H7 (cell line): Measurements from ENCODE around the gene PSG1. TPM values are rescaled to one million over a fixed set of nuclear protein-coding genes. Genes with fewer than 3 reads are reported as not detected.
"Not testable (repeated sequence)": the region's sequence is repeated elsewhere in the genome, so short reads cannot be mapped to it uniquely, and the experiment has no call there.

Source experiments
- DNase-seq: peaks from one replicate; pipeline ENCODE4 v3.0.0; 2012
- H3K27me3 ChIP-seq: 2 replicates; pipeline ENCODE4 v1.6.0; 2011; ENCODE audit warnings: mild to moderate bottlenecking, low read length; ENCODE audit not compliant: control insufficient read depth, insufficient read depth
- H3K36me3 ChIP-seq: replicated peaks from 2 replicates; pipeline ENCODE4 v1.5.1; 2011; ENCODE audit warnings: low read length; ENCODE audit not compliant: control insufficient read depth, insufficient read depth
- H3K4me3 ChIP-seq: 2 replicates; pipeline ENCODE4 v1.5.1; 2011; ENCODE audit warnings: low read depth, mild to moderate bottlenecking, control low read depth, low read length, moderate library complexity; ENCODE audit not compliant: insufficient read depth
- total RNA-seq: library from RNA; depleted of rRNA; stranded (reverse); fragments of >200 nt; shearing (Covaris generic); gene quantifications from 2 replicates; pipeline ENCODE4 v1.2.3, GENCODE V29; 2014

Gene PSG1
- total RNA-seq, 1 experiment from 2014 or later = not detected

GRCh38 chr19:42899674-42900073, 20.2 kb upstream of the PSG1 start:
- H3K36me3 ChIP-seq, H3K27me3 ChIP-seq, H3K4me3 ChIP-seq, DNase-seq: not testable (repeated sequence)

- DNase-seq, H3K4me3 ChIP-seq, H3K27me3 ChIP-seq, H3K36me3 ChIP-seq: not testable (repeated sequence)
These were observed 19.6 kb upstream of the PSG1 start for GRCh38 chr19:42899110-42899509.

- H3K4me3 ChIP-seq, H3K36me3 ChIP-seq, DNase-seq, H3K27me3 ChIP-seq: not testable (repeated sequence)
These were observed 19.1 kb upstream of the PSG1 start for GRCh38 chr19:42898656-42899055.

DNA sequence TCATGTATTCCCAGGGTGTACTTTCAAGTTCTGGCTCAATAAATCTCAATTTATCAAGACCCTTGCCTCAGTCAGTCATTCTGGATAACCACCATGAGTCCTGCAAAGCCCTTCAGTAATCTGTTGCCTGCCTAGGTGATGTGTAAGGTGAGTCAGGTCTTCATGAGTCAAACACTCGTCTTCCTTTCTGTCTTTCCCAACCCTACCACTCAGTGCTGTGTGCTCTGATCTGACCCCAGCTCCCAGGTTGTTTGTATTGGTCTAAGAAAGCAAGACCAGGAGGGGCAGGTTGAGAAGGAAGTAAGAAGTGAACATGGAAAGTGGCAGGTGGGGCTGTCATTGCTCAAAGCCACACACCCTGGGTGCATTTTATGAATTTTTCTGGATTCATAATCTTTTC, 18.2 kb upstream of the PSG1 start:
- H3K4me3 ChIP-seq, DNase-seq, H3K36me3 ChIP-seq, H3K27me3 ChIP-seq: not testable (repeated sequence)

DNA sequence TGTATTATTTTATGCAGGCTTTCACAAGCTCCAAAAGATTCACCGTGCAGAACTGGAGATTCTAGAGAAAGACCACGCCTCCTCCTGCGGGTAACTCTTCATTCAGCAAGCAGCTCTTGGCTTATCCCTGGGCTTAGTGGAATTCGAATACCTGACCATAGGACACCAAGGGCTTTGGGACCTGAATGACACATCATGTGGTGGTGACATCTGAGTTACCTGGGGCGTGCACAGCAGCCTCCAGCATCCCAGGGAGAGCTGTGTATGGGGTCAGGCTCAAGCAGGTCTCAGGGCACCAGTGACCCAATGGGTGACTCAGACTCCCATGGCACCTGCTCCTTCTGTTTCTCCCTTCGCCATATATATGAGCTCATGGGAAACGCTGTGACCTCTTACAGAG, 10.9 kb upstream of the PSG1 start:
- not testable (repeated sequence) for H3K36me3 ChIP-seq, DNase-seq

GRCh38 chr19:42887876-42888445, 8.4 kb upstream of the PSG1 start:
- H3K36me3 ChIP-seq, DNase-seq, H3K27me3 ChIP-seq, H3K4me3 ChIP-seq: not testable (repeated sequence)

More for the DNA sequence above, 10.9 kb upstream of the PSG1 start:
- not testable (repeated sequence) for H3K4me3 ChIP-seq, H3K27me3 ChIP-seq

GRCh38 chr19:42882730-42883129, 3.2 kb upstream of the PSG1 start:
- H3K27me3 ChIP-seq, DNase-seq, H3K36me3 ChIP-seq, H3K4me3 ChIP-seq: not testable (repeated sequence)

- H3K36me3 ChIP-seq, H3K27me3 ChIP-seq, DNase-seq, H3K4me3 ChIP-seq: not testable (repeated sequence)
These were observed 2.5 kb upstream of the PSG1 start for GRCh38 chr19:42882010-42882409.

DNA sequence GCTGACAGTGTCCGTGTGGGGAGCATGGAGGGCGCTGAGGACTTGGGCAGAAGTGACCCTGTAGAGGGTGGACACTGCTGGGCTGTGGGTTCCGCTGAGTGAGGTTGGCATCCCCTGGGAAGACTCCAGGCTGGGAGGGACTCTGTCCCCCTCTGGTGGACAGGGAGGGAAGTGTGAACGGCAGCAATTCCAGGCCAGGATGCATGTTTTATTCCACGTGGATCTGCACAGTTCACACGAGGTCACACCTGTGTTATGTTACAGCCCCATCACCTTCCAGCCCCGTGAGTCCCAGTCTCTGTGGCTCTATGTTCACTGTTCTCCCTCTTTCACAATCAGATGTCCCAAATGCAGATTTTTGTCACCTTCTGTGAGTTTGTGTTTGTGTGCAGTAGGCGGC, 1.8 kb upstream of the PSG1 start:
- not testable (repeated sequence) for H3K4me3 ChIP-seq, H3K36me3 ChIP-seq, DNase-seq, H3K27me3 ChIP-seq

- DNase-seq = not testable (repeated sequence)
These were observed 1.1 kb upstream of the PSG1 start for GRCh38 chr19:42880621-42881020.

GRCh38 chr19:42876596-42876995, 2.9 kb downstream of the PSG1 start:
- not testable (repeated sequence) for H3K4me3 ChIP-seq, DNase-seq, H3K27me3 ChIP-seq, H3K36me3 ChIP-seq

More at GRCh38 chr19:42880621-42881020, 1.1 kb upstream of the PSG1 start:
- not testable (repeated sequence) for H3K36me3 ChIP-seq, H3K4me3 ChIP-seq, H3K27me3 ChIP-seq

GRCh38 chr19:42875881-42876280, 3.6 kb downstream of the PSG1 start:
- H3K27me3 ChIP-seq, H3K36me3 ChIP-seq, H3K4me3 ChIP-seq, DNase-seq: not testable (repeated sequence)

GRCh38 chr19:42874901-42875813, 4.4 kb downstream of the PSG1 start:
- not testable (repeated sequence) for H3K27me3 ChIP-seq, H3K36me3 ChIP-seq, H3K4me3 ChIP-seq, DNase-seq

- DNase-seq, H3K4me3 ChIP-seq, H3K27me3 ChIP-seq, H3K36me3 ChIP-seq: not testable (repeated sequence)
These were observed 5.4 kb downstream of the PSG1 start for GRCh38 chr19:42874136-42874535.

- no peaks in the 10 kb centered on the region for H3K27me3 ChIP-seq
- no peak for DNase-seq
- no peak overlapping the region for H3K4me3 ChIP-seq
- no peaks in the 10 kb centered on the region for H3K36me3 ChIP-seq
These were observed 6.9 kb downstream of the PSG1 start for GRCh38 chr19:42872608-42873007.
